MM.1S (cell line): ENCODE measurements around the gene PIAS2.

Experiments used
- EZH2 ChIP-seq: fragments of 300-600 bp; sonication (generic); optimal IDR thresholded peaks from 2 replicates; pipeline ENCODE3; 2017; ENCODE audit warnings: low read depth, mild to moderate bottlenecking, antibody characterized with exemption, low read length, mixed read lengths
- EZH2phosphoT487 ChIP-seq: fragments of 300-600 bp; sonication (generic); IDR thresholded peaks from 2 replicates; pipeline ENCODE4 v1.6.1; 2018; ENCODE audit warnings: antibody characterized with exemption, low read length
- TF ChIP-seq, protein P1 (sequence below): fragments of 300-600 bp; sonication (generic); IDR thresholded peaks from 2 replicates; pipeline ENCODE4 v1.5.1; 2016; ENCODE audit warnings: antibody characterized with exemption, low read length, mixed read lengths

GRCh38 chr18:46920067-46920466, 2.8 kb upstream of the PIAS2 start:
- TF ChIP-seq, protein P1, sequence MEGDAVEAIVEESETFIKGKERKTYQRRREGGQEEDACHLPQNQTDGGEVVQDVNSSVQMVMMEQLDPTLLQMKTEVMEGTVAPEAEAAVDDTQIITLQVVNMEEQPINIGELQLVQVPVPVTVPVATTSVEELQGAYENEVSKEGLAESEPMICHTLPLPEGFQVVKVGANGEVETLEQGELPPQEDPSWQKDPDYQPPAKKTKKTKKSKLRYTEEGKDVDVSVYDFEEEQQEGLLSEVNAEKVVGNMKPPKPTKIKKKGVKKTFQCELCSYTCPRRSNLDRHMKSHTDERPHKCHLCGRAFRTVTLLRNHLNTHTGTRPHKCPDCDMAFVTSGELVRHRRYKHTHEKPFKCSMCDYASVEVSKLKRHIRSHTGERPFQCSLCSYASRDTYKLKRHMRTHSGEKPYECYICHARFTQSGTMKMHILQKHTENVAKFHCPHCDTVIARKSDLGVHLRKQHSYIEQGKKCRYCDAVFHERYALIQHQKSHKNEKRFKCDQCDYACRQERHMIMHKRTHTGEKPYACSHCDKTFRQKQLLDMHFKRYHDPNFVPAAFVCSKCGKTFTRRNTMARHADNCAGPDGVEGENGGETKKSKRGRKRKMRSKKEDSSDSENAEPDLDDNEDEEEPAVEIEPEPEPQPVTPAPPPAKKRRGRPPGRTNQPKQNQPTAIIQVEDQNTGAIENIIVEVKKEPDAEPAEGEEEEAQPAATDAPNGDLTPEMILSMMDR, result no peak
- TF ChIP-seq EZH2, result no peak
- no peak for TF ChIP-seq EZH2phosphoT487
